GM12873 (cell line): Measurements from ENCODE around the gene KLHL18.

ENCODE experiments used
- CTCF ChIP-seq: IDR thresholded peaks from 2 replicates; pipeline ENCODE4 v1.5.1; 2012; ENCODE audit warnings: low read depth, mild to moderate bottlenecking, moderate library complexity, low read length, control low read depth; ENCODE audit not compliant: insufficient read depth; ENCODE audit errors: missing control alignments

The KLHL18 gene

GRCh38 chr3:47376393-47376792 is 93.6 kb downstream of the KLHL18 start:
- no peak for TF ChIP-seq CTCF

- TF ChIP-seq CTCF = no peak
Measured at GRCh38 chr3:47377186-47377585, 94.4 kb downstream of the KLHL18 start.

GRCh38 chr3:47378869-47379268 is 96.1 kb downstream of the KLHL18 start:
- no peak for TF ChIP-seq CTCF

- no peak for TF ChIP-seq CTCF
Measured at GRCh38 chr3:47379411-47379899, 96.7 kb downstream of the KLHL18 start.

GRCh38 chr3:47380026-47380600 is 97.4 kb downstream of the KLHL18 start:
- no peak for TF ChIP-seq CTCF

GRCh38 chr3:47380601-47381316 is 98.0 kb downstream of the KLHL18 start, which contains the start of gene PTPN23:
Gene PTPN23, plus strand, starts transcription at chr3:47381021. Its CDS starts 76 bp downstream, at chr3:47381097.
- no peak for TF ChIP-seq CTCF

- peak; percentile 1 for TF ChIP-seq CTCF
Measured at GRCh38 chr3:47381317-47382157, 98.8 kb downstream of the KLHL18 start.
